ENCODE measurements around the gene CNOT3. TPM values are rescaled to one million over a fixed set of nuclear protein-coding genes. Genes with fewer than 3 reads are reported as not detected.
"Not testable (repeated sequence)": the region's sequence is repeated elsewhere in the genome, so short reads cannot be mapped to it uniquely, and the experiment has no call there.

Gene CNOT3
- total RNA-seq, 1 experiment from 2014 or later = 17.0 TPM

DNA sequence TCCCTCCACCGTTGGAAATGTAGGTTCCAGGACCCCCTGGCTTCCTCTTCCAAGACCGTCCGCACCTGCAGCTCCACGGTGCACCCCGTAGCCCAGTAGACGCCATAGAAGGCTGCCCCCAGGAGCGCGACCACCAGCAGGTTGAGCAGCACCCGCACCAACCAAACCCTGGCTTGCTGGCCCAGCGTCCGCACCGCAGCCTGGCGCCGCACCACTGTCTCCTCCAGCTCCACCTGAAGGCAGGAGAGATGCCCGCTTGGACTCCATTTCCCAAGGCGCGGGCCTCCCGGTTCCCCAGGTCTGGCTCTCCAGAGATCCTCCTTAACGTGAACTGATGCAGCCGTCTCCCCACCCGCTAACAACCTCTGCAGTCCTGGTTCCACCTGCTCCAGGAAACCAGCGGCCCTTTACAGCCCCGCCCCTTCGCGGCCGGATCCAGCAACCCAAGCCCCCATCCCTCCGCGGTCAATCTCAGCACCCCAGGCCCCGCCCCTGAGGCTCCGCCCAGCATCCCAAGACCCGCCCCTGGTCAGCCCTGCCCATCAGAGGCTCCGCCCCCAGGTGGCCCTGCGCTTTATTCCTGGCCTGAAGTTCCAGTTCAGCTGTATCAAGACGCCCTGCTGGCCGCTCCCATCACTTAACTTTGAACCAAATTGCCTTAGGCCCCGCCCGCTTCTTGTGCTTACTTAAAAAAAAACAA lies 27.0 kb downstream of the CNOT3 start:
- DNase-seq = peak; percentile 99
- H3K27me3 ChIP-seq (ENCODE audit: control insufficient read depth, insufficient read depth, low read length) = peaks cover 18% of the 10 kb centered on the region
- peak overlapping the region; percentile 43 for H3K4me3 ChIP-seq (ENCODE audit: insufficient read depth, low read depth, low read length)
- no peaks in the 10 kb centered on the region for H3K36me3 ChIP-seq (replicated peaks; ENCODE audit: control insufficient read depth, insufficient read depth, low read length)

DNA sequence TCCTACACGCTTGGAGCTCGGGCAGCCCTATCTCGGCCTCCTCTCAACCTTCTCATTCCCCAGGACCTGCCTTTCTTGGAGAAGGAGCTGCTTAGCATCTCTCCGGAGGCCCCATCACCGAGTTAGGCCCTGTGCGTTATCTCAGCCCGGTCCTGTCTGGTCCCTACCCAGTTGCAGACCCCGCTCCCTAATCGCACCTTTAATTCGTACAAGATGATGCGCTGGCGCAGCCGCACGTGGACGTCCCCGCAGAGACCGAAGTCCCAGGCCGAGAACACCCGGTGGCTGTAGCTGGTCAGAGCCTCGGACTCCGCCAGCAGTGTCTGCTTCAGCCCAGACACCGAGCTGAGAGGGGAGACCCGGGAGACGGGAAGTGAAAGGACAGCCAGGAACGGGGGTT lies 27.7 kb downstream of the CNOT3 start:
- Histone ChIP-seq H3K4me3 (ENCODE audit: insufficient read depth, low read depth, low read length) (no peak overlapping the region), H3K36me3 (replicated peaks; ENCODE audit: control insufficient read depth, insufficient read depth, low read length) (no peaks in the 10 kb centered on the region), H3K27me3 (ENCODE audit: control insufficient read depth, insufficient read depth, low read length) (peaks cover 18% of the 10 kb centered on the region)
- no peak for DNase-seq

DNA sequence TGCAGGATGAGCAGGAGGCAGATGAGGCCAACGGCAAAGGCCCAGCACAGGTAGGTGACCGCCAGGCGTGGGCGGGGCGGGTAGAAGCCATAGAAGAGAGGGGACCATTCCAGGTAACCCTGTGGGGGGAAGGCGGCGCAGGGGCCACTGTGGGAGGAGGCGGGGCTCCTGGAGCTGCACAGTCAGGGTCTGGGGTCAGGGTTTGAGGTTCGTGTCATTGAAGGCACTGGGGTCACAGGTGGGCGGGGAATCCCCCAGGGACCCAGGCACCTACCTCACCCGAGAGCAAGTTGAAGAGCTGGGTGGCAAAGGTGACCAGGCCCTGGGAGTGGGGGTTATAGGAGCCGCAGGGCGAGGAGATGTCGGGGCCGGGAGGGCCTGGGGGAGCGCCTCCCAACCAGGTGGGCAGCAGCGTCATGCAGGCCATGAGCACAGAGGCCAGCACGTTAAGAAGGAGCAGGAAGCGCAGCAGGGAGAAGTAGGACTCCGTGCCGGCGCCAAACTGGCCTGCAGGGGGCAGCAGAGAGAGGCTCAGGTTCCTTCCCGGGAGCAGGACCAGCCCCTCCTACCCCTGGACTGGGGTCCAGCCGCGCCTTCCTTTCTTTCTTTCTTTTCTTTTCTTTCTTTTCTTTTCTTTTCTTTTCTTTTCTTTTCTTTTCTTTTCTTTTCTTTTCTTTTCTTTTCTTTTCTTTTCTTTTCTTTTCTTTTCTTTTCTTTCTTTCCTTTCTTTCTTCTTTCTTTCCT lies 30.8 kb downstream of the CNOT3 start:
- Histone ChIP-seq H3K4me3 (ENCODE audit: insufficient read depth, low read depth, low read length) (no peak overlapping the region), H3K36me3 (replicated peaks; ENCODE audit: control insufficient read depth, insufficient read depth, low read length) (no peaks in the 10 kb centered on the region), H3K27me3 (ENCODE audit: control insufficient read depth, insufficient read depth, low read length) (peaks cover 13% of the 10 kb centered on the region)
- DNase-seq = peak; percentile 97

DNA sequence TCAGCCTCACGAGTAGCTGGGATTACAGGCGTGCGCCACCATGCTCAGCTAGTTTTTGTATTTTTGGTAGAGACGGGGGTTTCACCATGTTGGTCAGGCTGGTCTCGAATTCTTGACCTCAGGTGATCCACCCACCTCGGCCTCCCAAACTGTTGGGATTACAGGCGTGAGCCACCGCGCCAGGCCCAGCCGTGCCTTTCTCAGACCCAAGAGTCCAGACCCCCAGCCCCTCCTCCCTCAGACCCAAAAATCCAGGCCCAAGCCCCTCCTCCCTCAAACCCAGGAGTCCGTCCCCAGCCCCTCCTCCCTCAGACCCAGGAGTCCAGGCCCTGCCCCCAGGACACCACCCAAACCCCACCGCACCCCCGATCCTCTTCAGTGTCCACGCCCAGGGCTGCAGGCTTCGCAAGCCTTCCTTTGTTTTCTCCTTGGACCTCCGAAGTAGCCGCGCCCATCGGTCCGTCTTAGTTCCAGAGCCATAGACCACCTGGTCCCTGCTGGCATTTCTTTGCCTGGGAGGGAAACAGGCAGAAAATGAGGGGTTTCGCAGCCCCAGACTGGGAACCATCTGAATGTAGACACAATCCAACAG lies 31.7 kb downstream of the CNOT3 start:
- DNase-seq = no peak
- Histone ChIP-seq H3K27me3 (ENCODE audit: control insufficient read depth, insufficient read depth, low read length) (peaks cover 6% of the 10 kb centered on the region; the same call in 1 of the 2 replicates), H3K36me3 (replicated peaks; ENCODE audit: control insufficient read depth, insufficient read depth, low read length) (no peaks in the 10 kb centered on the region), H3K4me3 (ENCODE audit: insufficient read depth, low read depth, low read length) (no peak overlapping the region)

DNA sequence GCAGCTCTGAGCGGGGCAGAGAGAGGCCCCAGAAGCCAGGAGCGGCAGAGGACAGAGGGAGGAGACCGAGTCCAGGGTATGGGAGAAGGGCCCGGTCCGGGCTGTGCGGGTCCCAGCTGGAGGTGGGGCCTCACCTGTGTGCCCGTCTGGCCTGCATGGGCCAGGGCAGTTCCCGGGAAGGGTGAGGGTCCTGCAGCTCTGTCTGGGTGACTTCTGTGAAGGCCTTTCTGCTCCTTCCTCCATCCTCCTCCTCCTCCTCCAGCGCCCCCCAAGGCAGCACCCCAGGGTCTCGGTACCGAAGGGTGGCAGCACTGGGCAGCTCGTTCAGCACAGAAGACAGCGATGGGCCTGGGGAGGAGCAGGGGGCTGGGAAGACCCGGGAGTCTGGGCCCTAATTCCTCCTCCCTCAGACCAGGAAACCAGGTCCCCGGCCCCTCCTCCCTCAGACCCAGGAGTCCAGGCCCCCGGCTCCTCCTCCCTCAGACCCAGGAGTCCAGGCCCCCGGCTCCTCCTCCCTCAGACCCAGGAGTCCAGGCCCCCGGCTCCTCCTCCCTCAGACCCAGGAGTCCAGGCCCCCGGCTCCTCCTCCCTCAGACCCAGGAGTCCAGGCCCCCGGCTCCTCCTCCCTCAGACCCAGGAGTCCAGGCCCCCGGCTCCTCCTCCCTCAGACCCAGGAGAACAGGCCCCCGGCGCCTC lies 34.3 kb downstream of the CNOT3 start:
- H3K36me3 ChIP-seq (replicated peaks; ENCODE audit: control insufficient read depth, insufficient read depth, low read length); H3K4me3 ChIP-seq (ENCODE audit: insufficient read depth, low read depth, low read length); H3K27me3 ChIP-seq (ENCODE audit: control insufficient read depth, insufficient read depth, low read length): not testable (repeated sequence)
- DNase-seq = peak; percentile 42

DNA sequence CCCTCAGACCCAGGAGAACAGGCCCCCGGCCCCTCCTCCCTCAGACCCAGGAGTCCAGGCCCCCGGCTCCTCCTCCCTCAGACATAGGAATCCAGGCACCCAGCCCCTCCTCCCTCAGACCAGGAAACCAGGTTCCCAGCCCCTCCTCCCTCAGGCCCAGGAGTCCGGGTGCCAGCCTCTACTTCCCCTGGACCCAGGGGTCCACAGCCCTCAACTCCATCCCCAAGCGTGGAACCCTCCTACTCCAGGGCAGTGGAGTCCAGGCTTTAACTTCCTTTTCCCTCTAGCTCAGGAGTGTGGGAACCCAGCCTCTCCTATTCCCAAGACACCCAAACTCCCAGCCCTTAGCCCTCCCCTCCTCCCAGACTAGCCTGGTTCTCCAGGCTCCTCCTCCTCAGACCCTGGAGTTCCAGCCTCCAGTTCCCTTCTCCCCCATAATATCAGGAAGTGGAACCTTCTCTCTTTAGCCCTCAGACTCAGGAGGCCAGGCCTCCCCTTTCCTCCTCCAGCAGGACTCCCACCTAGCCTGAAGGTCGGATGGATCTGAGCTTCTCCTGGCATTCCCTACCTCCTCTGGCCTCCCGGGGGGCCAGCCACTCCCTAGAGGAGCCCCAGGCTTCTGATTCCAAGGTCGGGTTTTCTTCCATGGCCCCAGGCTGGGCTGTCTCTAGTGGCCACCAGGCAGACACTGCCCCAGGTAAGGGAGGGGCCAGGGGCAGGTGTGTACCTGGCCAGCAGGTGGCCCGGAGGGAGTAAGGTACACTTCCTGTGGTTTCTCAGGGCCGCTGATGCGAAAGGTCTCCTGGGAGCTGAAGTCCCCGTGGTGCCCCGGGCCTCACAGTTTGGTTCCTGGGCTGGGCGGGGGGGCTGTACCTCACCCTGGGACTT lies 35.2 kb downstream of the CNOT3 start, which contains the start of gene TMC4:
TMC4 (minus strand) TSS at position 690 of the 888 bp plus-strand sequence; CDS start at position 647, 43 bp downstream.
- Histone ChIP-seq H3K27me3 (ENCODE audit: control insufficient read depth, insufficient read depth, low read length) (no peaks in the 10 kb centered on the region), H3K4me3 (ENCODE audit: insufficient read depth, low read depth, low read length) (peak within 1 kb of the TSS; percentile 51), H3K36me3 (replicated peaks; ENCODE audit: control insufficient read depth, insufficient read depth, low read length) (peaks cover 1% of the 10 kb centered on the region; the same call in 1 of the 2 replicates)
- DNase-seq = peak; percentile 95

DNA sequence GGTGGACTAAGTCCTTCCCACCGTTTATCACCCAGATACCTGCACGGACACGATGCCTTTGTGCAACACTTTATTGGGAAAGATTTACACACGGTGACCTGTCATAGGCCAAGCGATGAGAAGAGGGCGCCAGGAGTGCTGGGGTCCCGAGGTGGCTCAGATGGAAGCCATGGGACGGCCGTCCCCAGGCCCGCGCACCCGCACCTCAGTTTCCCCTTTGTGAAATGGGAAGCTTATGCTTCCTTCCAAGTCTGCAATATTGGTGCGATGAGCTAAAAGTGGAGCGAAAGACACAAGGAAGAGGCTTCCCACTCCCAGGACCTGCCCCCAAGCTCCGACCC lies 35.8 kb downstream of the CNOT3 start:
- H3K36me3 ChIP-seq (replicated peaks; ENCODE audit: control insufficient read depth, insufficient read depth, low read length) = peaks cover 1% of the 10 kb centered on the region; the same call in 1 of the 2 replicates
- H3K27me3 ChIP-seq (ENCODE audit: control insufficient read depth, insufficient read depth, low read length) = no peaks in the 10 kb centered on the region
- DNase-seq = peak; percentile 50
- H3K4me3 ChIP-seq (ENCODE audit: insufficient read depth, low read depth, low read length) = peak overlapping the region; percentile 19

DNA sequence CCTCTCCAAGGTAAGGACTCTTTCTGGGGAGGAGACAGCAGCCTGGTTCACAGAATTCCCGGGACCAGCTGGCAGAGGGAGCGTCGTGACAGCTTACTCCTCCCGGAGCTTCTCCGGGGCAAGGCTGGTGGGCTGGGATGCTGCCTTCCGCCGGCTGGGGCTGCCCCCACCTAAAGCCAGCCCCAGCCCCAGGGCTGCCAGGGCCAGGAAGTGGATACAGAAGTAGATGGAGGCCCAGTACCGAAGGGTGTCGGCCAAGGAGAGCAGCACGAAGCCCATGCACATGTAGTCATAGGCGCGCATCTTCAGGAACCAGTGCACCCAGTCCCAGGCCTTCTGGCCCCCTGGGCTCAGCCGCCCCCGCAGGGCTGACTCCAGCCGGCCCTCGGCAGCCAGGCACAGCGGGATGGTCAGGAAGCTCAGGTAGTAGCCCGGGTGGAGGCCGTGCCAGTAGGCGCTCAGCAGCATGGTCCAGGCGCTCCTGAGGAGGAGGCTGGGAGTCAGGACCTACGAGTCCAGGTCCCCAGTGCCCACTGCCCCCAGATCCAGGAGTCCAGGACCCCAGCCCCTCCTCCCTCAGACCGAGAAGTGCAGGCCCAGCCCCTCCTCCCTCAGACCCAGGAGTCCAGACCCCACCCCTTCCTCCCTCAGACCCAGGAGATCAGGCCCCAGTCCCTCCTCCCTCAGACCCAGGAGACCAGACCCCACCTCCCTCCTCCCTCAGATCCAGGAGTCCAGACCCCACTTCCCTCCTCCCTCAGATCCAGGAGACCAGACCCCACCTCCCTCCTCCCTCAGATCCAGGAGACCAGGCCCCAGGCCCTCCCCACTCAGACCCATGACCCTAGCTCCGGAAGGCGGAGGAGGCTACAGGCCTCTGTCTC lies 36.6 kb downstream of the CNOT3 start:
- peak; percentile 48 for DNase-seq
- H3K36me3 ChIP-seq (replicated peaks; ENCODE audit: control insufficient read depth, insufficient read depth, low read length) = peaks cover 1% of the 10 kb centered on the region

DNA sequence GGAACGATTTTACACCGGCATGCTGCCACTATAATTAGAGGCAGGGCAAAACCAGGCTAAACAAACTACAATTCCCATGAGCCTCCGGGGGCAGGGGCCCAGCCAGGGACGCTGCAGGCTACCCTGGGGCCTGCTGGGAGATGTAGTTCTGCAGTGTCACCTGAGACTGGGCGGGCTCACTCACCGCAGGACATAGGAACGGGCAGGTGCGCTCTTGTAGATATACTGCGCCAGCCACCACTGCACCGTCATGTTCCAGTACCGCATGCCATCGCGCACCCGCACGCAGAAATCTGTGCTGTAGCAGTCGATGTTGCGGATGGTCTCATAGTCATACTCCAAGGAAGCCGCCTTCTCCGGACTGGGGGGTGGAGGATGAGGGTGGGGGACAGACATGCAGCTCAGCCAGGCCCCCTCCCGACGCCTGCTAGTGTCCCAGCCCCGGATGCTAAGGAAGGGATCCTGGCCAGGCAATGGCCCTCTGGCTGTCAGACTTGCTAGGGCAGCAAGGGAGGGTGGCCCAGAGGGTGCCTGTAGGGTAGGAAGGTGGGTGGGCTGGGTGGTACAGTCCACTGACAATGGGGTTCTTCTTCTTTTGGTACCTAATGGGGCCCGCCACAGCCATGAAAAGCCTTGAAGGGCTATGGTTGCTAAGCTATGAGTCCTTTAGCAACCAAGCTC lies 41.2 kb downstream of the CNOT3 start:
- peaks cover 5% of the 10 kb centered on the region for H3K36me3 ChIP-seq (replicated peaks; ENCODE audit: control insufficient read depth, insufficient read depth, low read length)
- peak; percentile 90 for DNase-seq
- no peak overlapping the region for H3K4me3 ChIP-seq (ENCODE audit: insufficient read depth, low read depth, low read length)
- no peaks in the 10 kb centered on the region for H3K27me3 ChIP-seq (ENCODE audit: control insufficient read depth, insufficient read depth, low read length)

More for the DNA sequence above, 36.6 kb downstream of the CNOT3 start:
- Histone ChIP-seq H3K4me3 (ENCODE audit: insufficient read depth, low read depth, low read length) (no peak overlapping the region), H3K27me3 (ENCODE audit: control insufficient read depth, insufficient read depth, low read length) (no peaks in the 10 kb centered on the region)

DNA sequence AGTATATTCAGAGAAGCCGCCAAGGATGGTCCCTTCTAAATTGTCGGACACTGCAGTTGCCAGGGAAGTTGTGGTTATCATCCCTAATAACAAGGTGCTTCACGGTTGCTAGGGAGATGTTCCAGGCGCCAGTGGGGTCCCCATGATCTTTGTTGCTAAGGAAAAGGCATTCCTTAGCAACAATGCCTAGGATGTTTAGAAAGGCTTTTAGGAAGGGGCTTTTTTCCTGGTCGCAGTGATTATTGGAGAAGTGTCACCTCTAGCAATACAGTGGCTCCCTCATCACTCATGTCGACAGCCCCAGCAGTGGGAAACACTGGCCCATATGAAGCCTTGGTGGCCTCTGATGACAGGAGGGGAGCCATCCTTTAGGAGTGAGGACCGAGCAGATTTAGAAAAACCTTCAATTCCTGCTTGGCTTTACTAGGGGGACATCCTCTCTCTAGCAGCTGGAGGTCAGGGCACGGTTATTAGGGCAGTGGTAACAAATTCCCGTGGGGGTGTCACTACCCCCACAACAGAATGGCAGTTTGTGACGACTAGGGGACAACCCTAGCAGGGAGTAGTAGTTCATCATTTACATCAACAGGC lies 41.8 kb downstream of the CNOT3 start:
- H3K27me3 ChIP-seq (ENCODE audit: control insufficient read depth, insufficient read depth, low read length) = no peaks in the 10 kb centered on the region

DNA sequence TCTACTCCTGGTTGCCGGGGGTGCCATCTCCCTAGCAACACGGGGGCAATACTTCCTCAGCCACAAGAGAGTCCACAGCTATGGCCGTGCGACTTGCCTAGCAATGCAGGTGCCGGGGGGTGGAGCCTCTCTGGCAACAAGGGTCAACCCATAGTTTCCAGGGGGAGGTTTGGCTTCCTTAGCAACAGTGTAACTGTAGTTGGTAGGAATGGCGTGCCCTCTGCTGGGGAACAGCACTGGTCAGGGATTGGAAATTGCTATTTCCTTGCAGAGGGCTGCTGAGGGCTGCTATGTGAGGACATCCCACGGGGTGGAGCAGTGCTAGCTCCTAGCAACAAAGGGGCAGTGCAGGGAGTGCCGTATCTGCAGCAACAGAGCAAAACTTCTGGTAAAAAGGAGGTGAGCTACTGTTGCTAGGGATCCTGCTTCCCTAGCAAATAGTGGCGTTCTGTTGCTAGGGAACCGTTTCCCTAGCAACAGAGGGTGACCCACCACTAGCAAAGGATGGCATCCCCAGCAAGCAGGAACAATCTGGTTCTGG lies 42.4 kb downstream of the CNOT3 start:
- H3K4me3 ChIP-seq (ENCODE audit: insufficient read depth, low read depth, low read length) = no peak overlapping the region
- peaks cover 5% of the 10 kb centered on the region for H3K36me3 ChIP-seq (replicated peaks; ENCODE audit: control insufficient read depth, insufficient read depth, low read length)
- H3K27me3 ChIP-seq (ENCODE audit: control insufficient read depth, insufficient read depth, low read length) = no peaks in the 10 kb centered on the region
- DNase-seq = peak; percentile 93

More for the DNA sequence above, 41.8 kb downstream of the CNOT3 start:
- Histone ChIP-seq H3K4me3 (ENCODE audit: insufficient read depth, low read depth, low read length) (no peak overlapping the region), H3K36me3 (replicated peaks; ENCODE audit: control insufficient read depth, insufficient read depth, low read length) (peaks cover 5% of the 10 kb centered on the region)
- peak; percentile 13 for DNase-seq

- no peak for DNase-seq
- peaks cover 5% of the 10 kb centered on the region for H3K36me3 ChIP-seq (replicated peaks; ENCODE audit: control insufficient read depth, insufficient read depth, low read length)
- no peaks in the 10 kb centered on the region for H3K27me3 ChIP-seq (ENCODE audit: control insufficient read depth, insufficient read depth, low read length)
- no peak overlapping the region for H3K4me3 ChIP-seq (ENCODE audit: insufficient read depth, low read depth, low read length)
These were observed 43.1 kb downstream of the CNOT3 start for GRCh38 chr19:54180691-54181091.

Data from H7 (cell line).